ENCODE measurements around the gene PEX14.

GRCh38 chr1:10430216-10431069 lies 44.3 kb upstream of the PEX14 start, which contains the start of gene CENPS:
- peak; percentile 85 to 99 (median 98) for TF ChIP-seq CTCF (IDR thresholded peaks at IDR 0.05)
- TF ChIP-seq POLR2A (IDR thresholded peaks at IDR 0.05): peak in 1 of 2 donors; percentile 55

Data from uterus (tissue), 2 donors.